HEK293T (cell line): ENCODE data around the gene TSPAN2.

Experiments used
- CTCF ChIA-PET: fragments of 350-600 bp; formaldehyde crosslinking; extraction: SDS; loops from one replicate; lab custom pipeline; 2021; ENCODE audit warnings: antibody characterized with exemption, inconsistent platforms; lab: Yijun Ruan, JAX
- POLR2A ChIA-PET: fragments of 350-600 bp; formaldehyde crosslinking; extraction: SDS; loops from one replicate; lab custom pipeline; 2020; ENCODE audit warnings: antibody characterized with exemption, inconsistent platforms; lab: Yijun Ruan, JAX
- DNase-seq: peaks from one replicate; pipeline ENCODE4 v3.0.0; 2012; ENCODE audit warnings: mixed read lengths; ENCODE audit errors: extremely low spot score
- ARNT ChIP-seq: fragments of 450-650 bp; IDR thresholded peaks from 2 replicates; pipeline ENCODE4 v1.6.1; 2017; ENCODE audit warnings: mild to moderate bottlenecking
- BHLHE40 ChIP-seq: fragments of 450-650 bp; IDR thresholded peaks from 2 replicates; pipeline ENCODE4 v1.6.1; 2016; ENCODE audit warnings: mild to moderate bottlenecking, moderate library complexity, borderline replicate concordance
- CTBP1 ChIP-seq: fragments of 450-650 bp; IDR thresholded peaks from 2 replicates; pipeline ENCODE4 v1.6.1; 2016; ENCODE audit warnings: borderline replicate concordance
- ELF4 ChIP-seq: fragments of 450-650 bp; IDR thresholded peaks from 2 replicates; pipeline ENCODE4 v1.6.1; 2017; ENCODE audit warnings: antibody characterized with exemption
- FOXA1 ChIP-seq: fragments of 450-650 bp; IDR thresholded peaks from 2 replicates; pipeline ENCODE4 v1.6.1; 2016; ENCODE audit warnings: mild to moderate bottlenecking
- FOXK2 ChIP-seq: fragments of 450-650 bp; IDR thresholded peaks from 2 replicates; pipeline ENCODE4 v1.6.1; 2016; ENCODE audit warnings: mild to moderate bottlenecking
- FOXM1 ChIP-seq: fragments of 450-650 bp; IDR thresholded peaks from 2 replicates; pipeline ENCODE4 v1.6.1; 2017; ENCODE audit warnings: mild to moderate bottlenecking, borderline replicate concordance
- HDGF ChIP-seq: fragments of 450-650 bp; IDR thresholded peaks from 2 replicates; pipeline ENCODE4 v1.6.1; 2017; ENCODE audit warnings: antibody characterized with exemption, borderline replicate concordance
- L3MBTL2 ChIP-seq: fragments of 450-650 bp; conservative IDR thresholded peaks from 2 replicates; pipeline ENCODE4 v1.6.1; 2016; ENCODE audit warnings: mild to moderate bottlenecking
- LEF1 ChIP-seq: fragments of 450-650 bp; IDR thresholded peaks from 2 replicates; pipeline ENCODE4 v1.6.1; 2017; ENCODE audit warnings: mild to moderate bottlenecking, borderline replicate concordance
- NFRKB ChIP-seq: fragments of 450-650 bp; IDR thresholded peaks from 2 replicates; pipeline ENCODE4 v1.6.1; 2016; ENCODE audit warnings: mild to moderate bottlenecking, moderate library complexity
- SP1 ChIP-seq: fragments of 450-650 bp; IDR thresholded peaks from 2 replicates; pipeline ENCODE4 v1.6.1; 2017
- SUZ12 ChIP-seq: fragments of 450-650 bp; IDR thresholded peaks from 2 replicates; pipeline ENCODE4 v1.6.1; 2016; ENCODE audit warnings: mild to moderate bottlenecking
- TARDBP ChIP-seq: fragments of 450-650 bp; IDR thresholded peaks from 2 replicates; pipeline ENCODE4 v1.6.1; 2016
- ZNF384 ChIP-seq: fragments of 450-650 bp; IDR thresholded peaks from 2 replicates; pipeline ENCODE4 v1.6.1; 2016
- TF ChIP-seq, protein P1 (sequence below): fragments of 450-650 bp; IDR thresholded peaks from 2 replicates; pipeline ENCODE4 v1.6.1; 2016

The TSPAN2 gene

DNA sequence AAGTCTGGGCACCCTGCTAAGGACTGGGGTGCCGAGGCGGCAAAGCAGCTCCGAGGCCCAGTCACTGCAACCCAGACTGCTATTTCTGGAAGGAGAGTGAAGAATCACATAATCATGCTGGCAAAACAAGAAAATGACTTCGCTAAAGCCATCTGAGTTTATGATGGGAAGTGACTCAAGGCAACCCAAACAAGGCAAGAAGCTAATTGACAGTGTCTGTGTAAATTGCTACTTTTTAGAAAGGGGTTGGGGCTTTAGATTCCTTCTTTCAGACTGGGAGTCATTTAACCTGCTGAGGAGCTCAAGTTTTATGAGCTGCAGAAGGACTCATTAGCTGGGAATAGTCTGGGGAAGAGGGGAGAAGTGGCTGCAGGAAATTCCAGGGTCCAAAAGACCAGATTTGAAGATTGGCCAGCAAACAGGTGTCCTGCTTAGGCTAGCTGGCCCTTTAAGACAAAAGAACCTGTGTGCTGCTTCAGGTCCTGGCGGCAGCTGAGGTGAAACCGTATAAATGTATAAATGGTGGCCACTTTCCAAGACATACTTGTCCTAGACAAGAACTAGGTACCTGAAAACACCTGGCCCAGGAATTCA is 31.5 kb downstream of the TSPAN2 start:
- TF ChIP-seq LEF1 = no peak
- no peak for TF ChIP-seq SP1
- TF ChIP-seq L3MBTL2 = no peak
- no peak for TF ChIP-seq FOXA1
- TF ChIP-seq FOXM1 = no peak
- no peak for TF ChIP-seq TARDBP
- no peak for TF ChIP-seq BHLHE40
- TF ChIP-seq ZNF384 = no peak
- TF ChIP-seq FOXK2 = no peak
- no peak for TF ChIP-seq NFRKB
- TF ChIP-seq SUZ12 = no peak
- TF ChIP-seq, protein P1, sequence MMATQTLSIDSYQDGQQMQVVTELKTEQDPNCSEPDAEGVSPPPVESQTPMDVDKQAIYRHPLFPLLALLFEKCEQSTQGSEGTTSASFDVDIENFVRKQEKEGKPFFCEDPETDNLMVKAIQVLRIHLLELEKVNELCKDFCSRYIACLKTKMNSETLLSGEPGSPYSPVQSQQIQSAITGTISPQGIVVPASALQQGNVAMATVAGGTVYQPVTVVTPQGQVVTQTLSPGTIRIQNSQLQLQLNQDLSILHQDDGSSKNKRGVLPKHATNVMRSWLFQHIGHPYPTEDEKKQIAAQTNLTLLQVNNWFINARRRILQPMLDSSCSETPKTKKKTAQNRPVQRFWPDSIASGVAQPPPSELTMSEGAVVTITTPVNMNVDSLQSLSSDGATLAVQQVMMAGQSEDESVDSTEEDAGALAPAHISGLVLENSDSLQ = no peak
- TF ChIP-seq ARNT = no peak
- no peak for TF ChIP-seq CTBP1
- no peak for TF ChIP-seq HDGF
- no peak for TF ChIP-seq ELF4
- ChIA-PET CTCF (interaction anchor here (0.6 kb wide), 1 partner anchor 405 kb away, joined by 8 read pairs; no protein-coding TSS in a partner anchor), POLR2A (no interaction called here)
- no peak for DNase-seq

GRCh38 chr1:115056395-115056798 is 32.9 kb downstream of the TSPAN2 start:
- TF ChIP-seq, protein P1 = no peak
- TF ChIP-seq FOXA1 (no peak), NFRKB (no peak), CTBP1 (no peak), ZNF384 (no peak), LEF1 (no peak)
- DNase-seq = no peak
- ChIA-PET CTCF (interaction anchor here (0.7 kb wide), 1 partner anchor 413 kb away, joined by 3 read pairs; no protein-coding TSS in a partner anchor), POLR2A (no interaction called here)

DNA sequence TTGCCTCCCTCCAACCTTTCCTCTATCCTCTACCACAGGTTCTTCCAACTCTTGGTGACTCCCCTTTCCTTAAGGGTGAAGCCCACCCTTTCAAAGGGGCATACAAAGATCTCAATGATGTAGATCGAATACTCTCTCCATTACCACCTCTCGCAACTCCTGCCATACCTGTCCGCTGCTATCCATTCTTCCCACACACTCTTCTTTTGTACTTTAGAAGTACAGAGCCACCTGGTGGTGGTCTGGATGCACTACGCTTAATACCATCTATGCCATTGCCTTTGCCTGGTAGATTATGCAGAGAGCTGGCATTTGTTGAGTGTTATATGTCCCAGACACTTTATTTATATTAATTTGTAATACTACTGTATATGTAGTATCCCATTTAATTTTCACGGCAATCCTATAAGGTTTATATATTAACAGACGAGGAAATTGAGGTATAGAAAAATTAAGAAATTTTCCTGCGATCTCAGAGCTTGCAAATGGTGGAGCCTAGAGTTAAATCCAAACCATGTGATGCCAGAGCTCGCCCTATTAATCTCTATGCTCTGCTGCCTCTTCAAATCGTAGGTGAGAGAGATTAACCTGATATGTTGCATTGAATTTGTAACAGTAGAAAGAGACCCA is 36.7 kb downstream of the TSPAN2 start:
- CTCF ChIA-PET = interaction anchor here (0.5 to 1.9 kb wide), 20 partner anchors 9 to 1272 kb away, joined by 3 to 13 read pairs (median 4); no protein-coding TSS in a partner anchor
- TF ChIP-seq FOXK2 = no peak
- TF ChIP-seq LEF1 = no peak
- TF ChIP-seq SP1 = no peak
- no peak for TF ChIP-seq ELF4
- TF ChIP-seq ZNF384 = no peak
- TF ChIP-seq CTBP1 = no peak
- TF ChIP-seq TARDBP = no peak
- no peak for TF ChIP-seq BHLHE40
- TF ChIP-seq NFRKB = no peak
- POLR2A ChIA-PET = interaction anchor here (0.9 kb wide), 1 partner anchor 12 kb away, joined by 3 read pairs; no protein-coding TSS in a partner anchor
- DNase-seq = peak; percentile 76

- ChIA-PET CTCF (interaction anchor here (0.6 to 1.9 kb wide), 5 partner anchors 9 to 352 kb away, joined by 3 to 13 read pairs (median 4); no protein-coding TSS in a partner anchor), POLR2A (interaction anchor here (0.9 kb wide), 1 partner anchor 13 kb away, joined by 3 read pairs; no protein-coding TSS in a partner anchor)
- DNase-seq = no peak
- TF ChIP-seq CTBP1 (no peak), NFRKB (no peak), FOXK2 (no peak), L3MBTL2 (no peak), ELF4 (no peak), BHLHE40 (no peak), SUZ12 (no peak), ZNF384 (no peak), FOXM1 (no peak), HDGF (no peak)
- TF ChIP-seq, protein P1 = no peak
Observed at GRCh38 chr1:115051850-115052249, 37.5 kb downstream of the TSPAN2 start.

- ChIA-PET POLR2A (no interaction called here), CTCF (no interaction called here)
- TF ChIP-seq L3MBTL2 (no peak), NFRKB (no peak), CTBP1 (no peak), ELF4 (no peak), SP1 (no peak), FOXA1 (no peak)
- DNase-seq = no peak
Observed at GRCh38 chr1:115046751-115047150, 42.6 kb downstream of the TSPAN2 start.

GRCh38 chr1:115041654-115042053 is 47.6 kb downstream of the TSPAN2 start:
- CTCF ChIA-PET = interaction anchor here (2.4 kb wide), 1 partner anchor 11 kb away, joined by 13 read pairs; no protein-coding TSS in a partner anchor

More at GRCh38 chr1:115041654-115042053, 47.6 kb downstream of the TSPAN2 start:
- DNase-seq = peak; percentile 50
- POLR2A ChIA-PET = no interaction called here
- TF ChIP-seq, protein P1 = no peak
- TF ChIP-seq NFRKB = no peak
- no peak for TF ChIP-seq SP1
- TF ChIP-seq HDGF = no peak
- no peak for TF ChIP-seq CTBP1
- TF ChIP-seq LEF1 = no peak
- TF ChIP-seq TARDBP = no peak
- no peak for TF ChIP-seq SUZ12
- TF ChIP-seq BHLHE40 = no peak
- TF ChIP-seq ARNT = no peak
- TF ChIP-seq ZNF384 = no peak
- no peak for TF ChIP-seq FOXA1
- no peak for TF ChIP-seq FOXK2
